Nephron progenitor cell (in vitro differentiated cells): Measurements from ENCODE around the gene CENATAC.
"Not testable (repeated sequence)": the region's sequence is repeated elsewhere in the genome, so short reads cannot be mapped to it uniquely, and the experiment has no call there.

Experiments
- DNase-seq: peaks from one replicate; pipeline ENCODE4 v3.0.0; 2021
- H3K27ac Mint-ChIP-seq: 2 replicates; pipeline ENCODE4 v1.8.0; 2021; ENCODE audit warnings: mild to moderate bottlenecking, moderate library complexity, mixed read lengths
- H3K27me3 Mint-ChIP-seq: 2 replicates; pipeline ENCODE4 v1.8.0; 2021; ENCODE audit warnings: mild to moderate bottlenecking, low read depth, mixed read lengths; ENCODE audit not compliant: poor library complexity
- H3K36me3 Mint-ChIP-seq: 2 replicates; pipeline ENCODE4 v1.8.0; 2021; ENCODE audit warnings: low read depth, mixed read lengths
- H3K4me1 Mint-ChIP-seq: 2 replicates; pipeline ENCODE4 v1.8.0; 2021; ENCODE audit warnings: mixed read lengths
- H3K4me3 Mint-ChIP-seq: 2 replicates; pipeline ENCODE4 v1.8.0; 2021; ENCODE audit warnings: mild to moderate bottlenecking, moderate library complexity, mixed read lengths
- H3K9me3 Mint-ChIP-seq: 2 replicates; pipeline ENCODE4 v1.8.0; 2021; ENCODE audit warnings: mild to moderate bottlenecking, moderate library complexity, mixed read lengths
- TF ChIP-seq, protein P1 (sequence below): fragments of 200-600 bp; sonication (generic); IDR thresholded peaks from 2 replicates; pipeline ENCODE4 v1.5.0; 2021; ENCODE audit warnings: antibody characterized with exemption

CENATAC gene

DNA sequence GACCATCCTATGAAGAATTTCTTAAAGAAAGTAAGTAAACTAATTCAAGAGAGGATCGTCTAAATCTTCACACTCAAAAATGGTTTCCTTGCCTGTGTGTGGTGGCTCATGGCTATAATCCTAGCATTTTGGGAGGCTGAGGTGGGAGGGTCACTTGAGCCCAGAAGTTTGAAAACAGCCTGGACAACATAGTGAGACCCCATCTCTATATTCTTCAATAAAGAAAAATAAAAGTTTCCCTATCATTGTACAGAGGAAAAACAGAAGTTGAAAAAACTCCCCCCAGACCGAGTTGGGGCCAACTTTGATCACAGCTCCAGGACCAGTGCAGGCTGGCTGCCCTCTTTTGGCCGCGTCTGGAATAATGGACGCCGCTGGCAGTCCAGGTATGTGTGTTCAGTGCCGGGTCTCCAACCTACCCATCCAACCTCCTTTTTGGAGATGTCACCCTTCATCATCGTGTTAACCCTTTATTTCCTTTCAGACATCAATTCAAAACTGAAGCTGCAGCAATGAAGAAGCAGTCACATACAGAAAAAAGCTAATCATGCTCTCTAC lies 17.2 kb downstream of the CENATAC start:
- Mint-ChIP-seq H3K27ac (peak overlapping the region; percentile 90), H3K4me3 (no peak overlapping the region), H3K27me3 (peaks cover 7% of the 10 kb centered on the region), H3K36me3 (peaks cover 55% of the 10 kb centered on the region), H3K4me1 (peaks cover 45% of the 10 kb centered on the region), H3K9me3 (no peaks in the 10 kb centered on the region)
- DNase-seq: no peak
- TF ChIP-seq, protein P1, sequence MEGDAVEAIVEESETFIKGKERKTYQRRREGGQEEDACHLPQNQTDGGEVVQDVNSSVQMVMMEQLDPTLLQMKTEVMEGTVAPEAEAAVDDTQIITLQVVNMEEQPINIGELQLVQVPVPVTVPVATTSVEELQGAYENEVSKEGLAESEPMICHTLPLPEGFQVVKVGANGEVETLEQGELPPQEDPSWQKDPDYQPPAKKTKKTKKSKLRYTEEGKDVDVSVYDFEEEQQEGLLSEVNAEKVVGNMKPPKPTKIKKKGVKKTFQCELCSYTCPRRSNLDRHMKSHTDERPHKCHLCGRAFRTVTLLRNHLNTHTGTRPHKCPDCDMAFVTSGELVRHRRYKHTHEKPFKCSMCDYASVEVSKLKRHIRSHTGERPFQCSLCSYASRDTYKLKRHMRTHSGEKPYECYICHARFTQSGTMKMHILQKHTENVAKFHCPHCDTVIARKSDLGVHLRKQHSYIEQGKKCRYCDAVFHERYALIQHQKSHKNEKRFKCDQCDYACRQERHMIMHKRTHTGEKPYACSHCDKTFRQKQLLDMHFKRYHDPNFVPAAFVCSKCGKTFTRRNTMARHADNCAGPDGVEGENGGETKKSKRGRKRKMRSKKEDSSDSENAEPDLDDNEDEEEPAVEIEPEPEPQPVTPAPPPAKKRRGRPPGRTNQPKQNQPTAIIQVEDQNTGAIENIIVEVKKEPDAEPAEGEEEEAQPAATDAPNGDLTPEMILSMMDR: no peak

DNA sequence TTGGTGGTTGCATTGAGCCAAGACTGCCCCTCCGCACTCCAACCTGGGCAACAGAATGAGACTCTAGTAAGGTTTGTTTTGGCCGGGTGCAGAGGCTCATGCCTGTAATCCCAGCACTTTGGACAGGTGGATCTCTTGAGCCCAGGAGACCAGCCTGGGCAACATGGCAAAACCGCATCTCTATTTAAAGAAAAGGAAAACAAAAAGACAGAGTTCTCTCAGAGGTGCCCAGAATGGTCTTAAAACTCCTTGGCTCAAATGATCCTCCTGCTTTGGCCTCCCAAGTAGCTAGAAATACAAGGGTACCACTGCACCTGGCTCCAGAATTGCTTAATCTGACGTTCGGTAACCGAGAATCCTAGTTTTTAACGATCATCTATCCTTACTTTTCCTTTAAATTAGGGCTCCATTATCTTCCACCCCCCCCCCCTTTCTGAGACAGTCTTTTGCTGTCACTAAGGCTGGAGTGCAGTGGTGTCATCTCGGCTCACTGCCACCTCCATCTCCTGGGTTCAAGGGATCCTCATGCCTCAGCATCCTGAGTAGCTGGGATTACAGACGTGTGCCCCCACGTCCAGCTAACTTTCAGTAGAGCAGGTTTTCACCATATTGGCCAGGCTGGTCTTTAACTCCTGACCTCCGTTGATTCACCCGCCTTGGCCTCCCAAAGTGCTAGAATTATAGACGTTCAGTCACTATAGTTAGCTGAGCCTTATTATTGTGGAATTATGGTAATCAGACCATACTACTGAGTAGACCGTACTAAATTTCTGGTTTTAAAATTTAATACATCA lies 18.5 kb downstream of the CENATAC start:
- Mint-ChIP-seq H3K9me3 (no peaks in the 10 kb centered on the region), H3K27me3 (peaks cover 7% of the 10 kb centered on the region), H3K36me3 (peaks cover 53% of the 10 kb centered on the region), H3K4me3 (peak overlapping the region; percentile 100), H3K27ac (peak overlapping the region; percentile 75), H3K4me1 (peaks cover 50% of the 10 kb centered on the region)
- TF ChIP-seq, protein P1: no peak
- DNase-seq: no peak

- H3K4me1 Mint-ChIP-seq: peaks cover 55% of the 10 kb centered on the region
- H3K27me3 Mint-ChIP-seq, DNase-seq, H3K9me3 Mint-ChIP-seq: not testable (repeated sequence)
- H3K4me3 Mint-ChIP-seq: peak overlapping the region; percentile 100
- peak overlapping the region; percentile 100 for H3K27ac Mint-ChIP-seq
- peaks cover 58% of the 10 kb centered on the region for H3K36me3 Mint-ChIP-seq
Observed at GRCh38 chr11:119017377-119017776, 19.4 kb downstream of the CENATAC start.

- no peaks in the 10 kb centered on the region for H3K9me3 Mint-ChIP-seq
- peak; percentile 90 for DNase-seq
- TF ChIP-seq, protein P1: no peak
- H3K27me3 Mint-ChIP-seq: peaks cover 7% of the 10 kb centered on the region
- H3K4me3 Mint-ChIP-seq: peak within 1 kb of the TSS; percentile 100
- H3K36me3 Mint-ChIP-seq: peaks cover 52% of the 10 kb centered on the region
- H3K4me1 Mint-ChIP-seq: peaks cover 55% of the 10 kb centered on the region
- H3K27ac Mint-ChIP-seq: peak within 1 kb of the TSS; percentile 100
Observed at GRCh38 chr11:119018074-119018938, 20.4 kb downstream of the CENATAC start, which contains the start of the genes RPS25 and TRAPPC4. RPS25 (minus strand) TSS chr11:119018343; CDS start chr11:119018284, 59 bp downstream. TRAPPC4 (plus strand) TSS chr11:119018766; CDS start chr11:119018796, 30 bp downstream.

DNA sequence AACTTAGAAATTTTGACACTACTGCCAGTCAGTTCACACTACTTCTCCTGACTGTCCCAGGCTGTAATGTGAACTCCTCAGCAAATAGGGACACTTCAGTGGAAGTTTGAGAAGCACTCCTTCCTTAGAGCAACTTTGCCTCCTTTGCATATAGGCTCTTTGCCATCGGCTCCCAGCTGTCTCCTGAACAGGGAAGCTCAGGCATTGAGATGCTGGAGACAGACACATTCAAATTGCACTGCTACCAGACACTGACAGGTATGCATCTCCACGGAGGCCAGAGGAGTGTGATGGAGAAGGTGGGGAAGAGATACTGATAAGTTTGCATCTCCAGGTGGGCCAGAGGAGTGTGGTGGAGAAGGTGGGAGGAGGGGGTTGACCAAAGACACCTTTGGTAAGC lies 22.1 kb downstream of the CENATAC start:
- Mint-ChIP-seq H3K9me3 (no peaks in the 10 kb centered on the region), H3K27ac (no peak overlapping the region), H3K36me3 (peaks cover 53% of the 10 kb centered on the region), H3K4me3 (peak overlapping the region; percentile 100), H3K4me1 (peaks cover 63% of the 10 kb centered on the region), H3K27me3 (peaks cover 7% of the 10 kb centered on the region)
- TF ChIP-seq, protein P1: no peak
- DNase-seq: no peak

GRCh38 chr11:119021631-119022030 lies 23.7 kb downstream of the CENATAC start:
- TF ChIP-seq, protein P1: no peak
- Mint-ChIP-seq H3K4me1 (peaks cover 51% of the 10 kb centered on the region), H3K4me3 (peak overlapping the region; percentile 50), H3K9me3 (no peaks in the 10 kb centered on the region), H3K27ac (no peak overlapping the region), H3K36me3 (peaks cover 46% of the 10 kb centered on the region), H3K27me3 (peaks cover 7% of the 10 kb centered on the region)
- no peak for DNase-seq
